ENCODE results near the gene SYNC. TPM values are rescaled to one million over a fixed set of nuclear protein-coding genes. Genes with fewer than 3 reads are reported as not detected.

SYNC gene
- total RNA-seq, 1 donor from 2014 or later: 38.6 TPM

- Histone ChIP-seq H3K4me3 (ENCODE audit: low read length in 3 of 3) (peak overlapping the region; percentile 61 to 66 (median 63)), H3K27ac (ENCODE audit: low read depth, low read length) (peak overlapping the region; percentile 54), H3K36me3 (ENCODE audit: control insufficient read depth in 3 of 3, insufficient read depth in 3 of 3, low read length in 3 of 3) (no peaks in the 10 kb centered on the region), H3K9me3 (ENCODE audit: control insufficient read depth in 3 of 3, low read length in 3 of 3) (no peaks in the 10 kb centered on the region), H3K27me3 (ENCODE audit: control insufficient read depth in 3 of 3, insufficient read depth in 3 of 3, low read length in 3 of 3) (no peaks in the 10 kb centered on the region), H3K4me1 (ENCODE audit: control insufficient read depth in 3 of 3, insufficient read depth in 3 of 3, low read length in 3 of 3) (peaks cover 20 to 27% (median 26%) of the 10 kb centered on the region in 3 donors), H3K9ac (ENCODE audit: low read depth in 1 of 3, low read length in 3 of 3) (peak overlapping the region; percentile 68 to 73 (median 72))
Observed at GRCh38 chr1:32742199-32742947, 39.8 kb upstream of the SYNC start.

DNA sequence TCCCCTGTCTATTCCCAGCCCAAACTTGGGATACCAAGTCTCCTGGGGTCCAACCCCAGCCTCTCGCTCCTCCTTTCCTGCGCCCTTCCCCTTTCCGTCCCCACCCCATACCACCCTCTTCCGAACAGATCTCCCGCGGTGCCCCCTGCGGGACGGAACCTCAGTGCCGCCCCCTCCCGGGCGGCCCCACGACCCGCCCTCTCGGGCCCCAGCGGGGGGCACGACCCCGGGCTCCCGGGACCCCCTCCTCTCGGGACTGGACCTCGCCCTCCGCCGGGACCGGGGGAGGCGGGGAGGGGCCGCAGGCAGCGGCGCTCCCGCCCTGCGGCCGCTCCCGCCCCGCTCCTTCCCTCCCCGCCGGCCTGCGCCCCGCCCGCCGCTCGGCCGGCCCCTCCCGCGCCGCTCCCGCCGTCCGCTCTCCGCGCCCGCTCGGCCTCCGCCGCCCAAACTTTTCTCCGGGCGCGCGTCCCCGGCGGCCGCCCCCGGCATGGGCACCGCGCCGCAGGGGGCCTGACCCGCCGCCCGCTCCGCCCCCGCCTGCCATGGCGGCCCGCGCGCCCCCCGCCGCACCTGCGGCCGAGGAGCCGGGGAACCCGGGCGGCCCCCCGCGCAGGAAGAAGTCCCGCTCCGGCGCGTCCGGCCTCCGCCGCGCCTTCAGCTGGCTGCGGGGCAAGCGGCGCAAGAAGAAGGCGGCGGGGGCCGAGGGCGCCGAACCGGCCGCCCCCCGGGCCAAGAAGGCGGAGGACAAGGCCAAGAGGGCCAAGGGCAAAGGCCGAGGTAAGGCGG is 39.0 kb upstream of the SYNC start:
- Histone ChIP-seq H3K27me3 (ENCODE audit: control insufficient read depth in 3 of 3, insufficient read depth in 3 of 3, low read length in 3 of 3) (no peaks in the 10 kb centered on the region), H3K9me3 (ENCODE audit: control insufficient read depth in 3 of 3, low read length in 3 of 3) (no peaks in the 10 kb centered on the region), H3K27ac (ENCODE audit: low read depth, low read length) (peak overlapping the region; percentile 54), H3K9ac (ENCODE audit: low read depth in 1 of 3, low read length in 3 of 3) (peak overlapping the region; percentile 68 to 73 (median 72)), H3K36me3 (ENCODE audit: control insufficient read depth in 3 of 3, insufficient read depth in 3 of 3, low read length in 3 of 3) (no peaks in the 10 kb centered on the region), H3K4me1 (ENCODE audit: control insufficient read depth in 3 of 3, insufficient read depth in 3 of 3, low read length in 3 of 3) (peaks cover 20 to 27% (median 26%) of the 10 kb centered on the region in 3 donors), H3K4me3 (ENCODE audit: low read length in 3 of 3) (peak overlapping the region; percentile 61 to 73 (median 73))

DNA sequence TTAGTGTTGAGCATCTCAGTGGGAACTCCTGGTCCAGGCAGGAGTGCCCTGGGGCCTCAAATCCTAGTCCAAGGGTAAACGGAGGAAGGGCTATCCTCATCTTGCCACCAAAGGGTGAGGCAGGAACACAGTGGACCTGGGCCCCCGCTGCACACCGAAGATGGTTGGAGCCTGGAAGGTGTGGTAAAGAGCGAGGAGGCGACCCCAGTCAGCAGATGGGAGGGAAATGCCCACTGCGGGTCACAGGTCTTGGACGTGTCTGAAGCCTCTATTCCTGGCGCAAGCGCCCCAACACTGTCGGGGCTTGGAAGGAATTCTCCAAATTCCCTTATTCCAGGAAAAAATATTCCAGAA is 38.5 kb upstream of the SYNC start:
- H3K9me3 ChIP-seq (ENCODE audit: control insufficient read depth in 3 of 3, low read length in 3 of 3): no peaks in the 10 kb centered on the region
- H3K9ac ChIP-seq (ENCODE audit: low read depth in 1 of 3, low read length in 3 of 3): peak overlapping the region; percentile 61 to 72 (median 64)

DNA sequence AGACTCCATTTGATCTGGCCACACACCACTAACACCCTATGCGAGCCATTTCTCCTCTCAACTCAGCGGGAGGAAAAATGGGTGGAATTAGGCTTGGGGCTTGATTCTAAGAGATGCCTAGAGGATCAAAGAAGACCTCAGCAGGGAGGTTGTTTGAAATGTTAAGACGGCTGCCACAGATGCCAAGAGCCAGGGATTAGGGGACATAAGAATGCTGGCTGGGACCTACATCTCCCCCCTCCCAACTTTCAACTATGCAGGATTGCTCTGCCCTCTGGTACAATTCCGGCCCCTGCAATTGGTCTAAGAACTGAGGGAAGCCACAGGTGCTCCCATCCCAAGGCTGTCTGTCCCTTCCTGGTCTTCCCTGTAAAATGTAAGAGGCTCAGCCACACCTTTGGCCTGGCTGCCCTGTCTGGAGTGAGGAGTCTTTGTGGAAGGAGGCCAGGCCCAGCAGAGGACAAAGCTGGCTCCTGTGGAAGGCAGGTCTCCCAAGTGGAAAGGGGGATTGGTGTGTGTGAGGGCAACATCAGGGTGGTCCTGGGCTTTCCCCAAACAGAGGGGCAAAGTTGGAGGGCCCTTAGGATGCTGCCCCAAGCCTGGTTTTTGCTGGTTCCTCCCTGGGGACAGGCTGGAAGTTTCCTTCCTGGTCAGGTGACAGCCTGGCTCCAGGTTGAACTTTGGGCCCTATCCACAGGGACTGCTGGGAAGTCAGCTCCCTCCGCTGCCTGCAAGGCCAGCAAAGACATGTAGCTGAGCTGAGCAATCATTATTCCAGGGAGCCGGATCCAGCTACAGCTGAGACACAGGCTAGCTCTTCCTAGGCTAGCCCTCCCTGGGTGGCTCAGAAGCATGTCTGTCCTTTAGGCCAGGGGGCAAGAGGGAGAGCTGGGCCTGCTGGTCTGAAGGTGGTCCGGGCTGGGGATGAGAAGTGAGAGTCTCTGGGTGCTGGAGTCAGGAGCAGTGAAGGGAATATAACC is 34.5 kb upstream of the SYNC start:
- H3K4me1 ChIP-seq (ENCODE audit: control insufficient read depth in 3 of 3, insufficient read depth in 3 of 3, low read length in 3 of 3): peaks cover 5 to 10% (median 8%) of the 10 kb centered on the region in 3 donors
- H3K4me3 ChIP-seq (ENCODE audit: low read length in 3 of 3): no peak overlapping the region
- no peaks in the 10 kb centered on the region for H3K27me3 ChIP-seq (ENCODE audit: control insufficient read depth in 3 of 3, insufficient read depth in 3 of 3, low read length in 3 of 3)
- H3K36me3 ChIP-seq (ENCODE audit: control insufficient read depth in 3 of 3, insufficient read depth in 3 of 3, low read length in 3 of 3): no peaks in the 10 kb centered on the region
- H3K9ac ChIP-seq (ENCODE audit: low read depth in 1 of 3, low read length in 3 of 3): peak overlapping the region in 1 of 3 donors; percentile 8
- no peaks in the 10 kb centered on the region for H3K9me3 ChIP-seq (ENCODE audit: control insufficient read depth in 3 of 3, low read length in 3 of 3)
- H3K27ac ChIP-seq (ENCODE audit: low read depth, low read length): no peak overlapping the region

More for the DNA sequence above, 38.5 kb upstream of the SYNC start:
- Histone ChIP-seq H3K4me1 (ENCODE audit: control insufficient read depth in 3 of 3, insufficient read depth in 3 of 3, low read length in 3 of 3) (peaks cover 20 to 27% (median 26%) of the 10 kb centered on the region in 3 donors), H3K27ac (ENCODE audit: low read depth, low read length) (no peak overlapping the region), H3K36me3 (ENCODE audit: control insufficient read depth in 3 of 3, insufficient read depth in 3 of 3, low read length in 3 of 3) (no peaks in the 10 kb centered on the region), H3K27me3 (ENCODE audit: control insufficient read depth in 3 of 3, insufficient read depth in 3 of 3, low read length in 3 of 3) (no peaks in the 10 kb centered on the region), H3K4me3 (ENCODE audit: low read length in 3 of 3) (peak overlapping the region; percentile 61 to 73 (median 73))

DNA sequence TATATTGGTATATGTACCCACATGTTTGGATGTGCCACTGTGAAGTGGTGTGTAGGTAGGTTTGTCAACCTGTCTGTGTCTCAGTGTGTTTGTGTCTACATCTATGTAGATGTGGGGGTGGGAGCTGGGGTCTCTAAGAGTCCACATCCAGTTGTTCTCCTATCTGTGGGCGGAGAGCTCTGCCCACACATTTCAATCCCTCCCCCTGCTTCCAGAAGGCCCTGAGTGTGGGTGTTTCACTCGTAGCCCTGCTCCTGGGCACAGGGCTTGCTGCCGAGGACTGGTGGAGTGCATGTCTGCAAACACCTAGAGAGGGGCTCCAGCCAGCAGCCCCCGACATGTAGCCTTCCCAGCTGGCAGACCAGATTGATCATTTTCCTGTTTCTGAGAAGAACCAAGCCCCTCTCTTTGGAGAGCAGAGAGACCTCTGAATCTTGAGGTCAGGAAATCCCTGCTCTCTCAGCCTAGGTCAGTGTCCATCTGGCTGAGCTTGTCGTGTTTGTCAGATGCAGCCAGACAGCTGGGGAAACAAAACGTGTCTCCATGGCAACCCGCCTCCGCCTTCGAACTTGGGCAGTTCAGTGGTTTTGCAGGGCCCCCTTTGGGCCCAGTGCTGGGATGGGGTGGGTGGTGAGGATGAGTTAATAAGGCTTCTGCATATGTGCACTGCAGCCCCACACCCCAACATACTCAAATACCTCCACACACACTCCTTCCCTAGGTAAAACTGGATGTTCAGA is 31.2 kb upstream of the SYNC start:
- Histone ChIP-seq H3K9ac (ENCODE audit: low read depth in 1 of 3, low read length in 3 of 3) (no peak overlapping the region), H3K27ac (ENCODE audit: low read depth, low read length) (no peak overlapping the region), H3K27me3 (ENCODE audit: control insufficient read depth in 3 of 3, insufficient read depth in 3 of 3, low read length in 3 of 3) (no peaks in the 10 kb centered on the region), H3K36me3 (ENCODE audit: control insufficient read depth in 3 of 3, insufficient read depth in 3 of 3, low read length in 3 of 3) (no peaks in the 10 kb centered on the region), H3K9me3 (ENCODE audit: control insufficient read depth in 3 of 3, low read length in 3 of 3) (no peaks in the 10 kb centered on the region), H3K4me1 (ENCODE audit: control insufficient read depth in 3 of 3, insufficient read depth in 3 of 3, low read length in 3 of 3) (no peaks in the 10 kb centered on the region), H3K4me3 (ENCODE audit: low read length in 3 of 3) (no peak overlapping the region)

DNA sequence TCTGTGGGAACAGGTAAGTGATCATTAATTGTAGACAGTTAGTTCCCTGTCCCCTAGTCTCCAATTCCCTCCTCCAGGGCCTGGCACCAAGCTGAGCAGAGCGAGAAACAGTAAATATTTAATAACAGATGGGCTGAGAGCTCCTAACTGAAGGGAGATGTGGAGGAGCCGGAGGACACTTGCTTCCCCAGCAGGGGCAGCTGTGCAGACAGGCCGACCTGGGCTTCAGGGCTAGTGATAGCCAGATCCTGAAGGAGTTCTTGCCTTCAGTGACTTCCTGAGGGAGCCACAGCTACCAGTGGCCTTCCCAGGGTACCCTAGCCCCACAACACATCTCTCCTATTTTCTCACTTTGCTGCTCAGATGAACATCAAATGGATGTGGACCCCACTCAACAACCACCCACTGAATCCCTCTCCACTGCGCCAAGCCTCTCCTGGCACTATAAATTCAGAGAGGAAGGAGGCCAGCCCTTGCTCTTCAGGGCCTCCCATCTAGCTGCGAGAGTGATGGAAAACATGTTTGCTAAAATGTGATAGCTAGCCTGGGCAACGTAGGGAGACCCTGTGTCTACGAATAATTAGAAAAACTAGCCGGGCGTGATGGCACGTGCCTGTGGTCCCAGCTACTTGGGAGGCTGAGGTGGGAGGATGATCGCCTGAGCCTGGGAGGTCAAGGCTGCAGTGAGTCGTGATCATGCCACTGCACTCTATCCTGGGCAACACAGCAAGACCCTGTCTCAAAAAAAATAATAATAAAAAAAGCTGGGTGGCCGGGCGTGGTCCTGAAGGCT is 26.9 kb upstream of the SYNC start:
- H3K9ac ChIP-seq (ENCODE audit: low read depth in 1 of 3, low read length in 3 of 3): no peak overlapping the region
- no peaks in the 10 kb centered on the region for H3K27me3 ChIP-seq (ENCODE audit: control insufficient read depth in 3 of 3, insufficient read depth in 3 of 3, low read length in 3 of 3)
- no peaks in the 10 kb centered on the region for H3K36me3 ChIP-seq (ENCODE audit: control insufficient read depth in 3 of 3, insufficient read depth in 3 of 3, low read length in 3 of 3)
- H3K27ac ChIP-seq (ENCODE audit: low read depth, low read length): no peak overlapping the region
- peaks cover 9 to 13% (median 10%) of the 10 kb centered on the region in 3 donors for H3K4me1 ChIP-seq (ENCODE audit: control insufficient read depth in 3 of 3, insufficient read depth in 3 of 3, low read length in 3 of 3)
- H3K4me3 ChIP-seq (ENCODE audit: low read length in 3 of 3): no peak overlapping the region
- no peaks in the 10 kb centered on the region for H3K9me3 ChIP-seq (ENCODE audit: control insufficient read depth in 3 of 3, low read length in 3 of 3)

DNA sequence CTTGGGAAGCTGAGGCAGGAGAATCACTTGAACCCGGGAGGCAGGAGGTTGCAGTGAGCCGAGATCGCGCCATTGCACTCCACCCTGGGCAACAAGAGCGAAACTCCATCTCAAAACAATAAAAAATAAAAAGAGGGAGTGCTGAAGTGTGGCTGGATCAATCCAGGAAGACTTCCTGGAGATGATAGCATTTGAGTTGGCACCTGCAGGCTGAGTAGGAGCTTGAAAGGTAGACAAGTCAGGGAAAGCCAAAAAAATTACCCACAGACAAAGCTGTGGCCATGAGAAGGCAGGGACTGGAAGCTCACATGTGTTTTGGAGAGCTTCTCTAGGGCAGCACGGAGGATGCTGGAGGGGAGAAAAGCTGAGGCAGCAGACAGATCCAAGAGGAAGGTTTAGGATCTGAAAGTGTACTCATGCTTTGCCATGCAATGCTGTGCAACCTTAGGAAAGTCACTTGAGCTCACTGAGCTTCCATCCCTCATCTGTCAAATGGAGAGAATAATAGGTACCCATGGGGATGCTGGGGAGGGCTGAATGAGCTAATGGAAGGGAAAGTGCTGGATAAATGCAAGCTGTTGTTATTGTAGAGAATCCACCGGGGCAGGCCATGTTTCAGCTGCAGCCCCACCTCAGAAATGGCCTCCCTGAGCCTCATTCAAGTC is 26.0 kb upstream of the SYNC start:
- H3K27me3 ChIP-seq (ENCODE audit: control insufficient read depth in 3 of 3, insufficient read depth in 3 of 3, low read length in 3 of 3): no peaks in the 10 kb centered on the region
- no peak overlapping the region for H3K4me3 ChIP-seq (ENCODE audit: low read length in 3 of 3)
- no peak overlapping the region for H3K27ac ChIP-seq (ENCODE audit: low read depth, low read length)
- H3K36me3 ChIP-seq (ENCODE audit: control insufficient read depth in 3 of 3, insufficient read depth in 3 of 3, low read length in 3 of 3): no peaks in the 10 kb centered on the region
- peaks cover 9 to 13% (median 10%) of the 10 kb centered on the region in 3 donors for H3K4me1 ChIP-seq (ENCODE audit: control insufficient read depth in 3 of 3, insufficient read depth in 3 of 3, low read length in 3 of 3)
- H3K9me3 ChIP-seq (ENCODE audit: control insufficient read depth in 3 of 3, low read length in 3 of 3): no peaks in the 10 kb centered on the region
- no peak overlapping the region for H3K9ac ChIP-seq (ENCODE audit: low read depth in 1 of 3, low read length in 3 of 3)

GRCh38 chr1:32727876-32728275 is 25.3 kb upstream of the SYNC start:
- no peak overlapping the region for H3K9ac ChIP-seq (ENCODE audit: low read depth in 1 of 3, low read length in 3 of 3)
- H3K4me3 ChIP-seq (ENCODE audit: low read length in 3 of 3): no peak overlapping the region
- H3K4me1 ChIP-seq (ENCODE audit: control insufficient read depth in 3 of 3, insufficient read depth in 3 of 3, low read length in 3 of 3): peaks cover 9 to 13% (median 10%) of the 10 kb centered on the region in 3 donors
- no peaks in the 10 kb centered on the region for H3K27me3 ChIP-seq (ENCODE audit: control insufficient read depth in 3 of 3, insufficient read depth in 3 of 3, low read length in 3 of 3)
- no peaks in the 10 kb centered on the region for H3K36me3 ChIP-seq (ENCODE audit: control insufficient read depth in 3 of 3, insufficient read depth in 3 of 3, low read length in 3 of 3)
- H3K27ac ChIP-seq (ENCODE audit: low read depth, low read length): no peak overlapping the region
- no peaks in the 10 kb centered on the region for H3K9me3 ChIP-seq (ENCODE audit: control insufficient read depth in 3 of 3, low read length in 3 of 3)
